Measurements from ENCODE around the gene GRIN3B. TPM values are rescaled to one million over a fixed set of nuclear protein-coding genes. Genes with fewer than 3 reads are reported as not detected.

GRIN3B gene
- total and polyA plus RNA-seq, 2 of the 8 experiments (the other 6 are each of a cell fraction or from before 2014, with no cell fraction given) = 0.45 to 1.0 TPM

DNA sequence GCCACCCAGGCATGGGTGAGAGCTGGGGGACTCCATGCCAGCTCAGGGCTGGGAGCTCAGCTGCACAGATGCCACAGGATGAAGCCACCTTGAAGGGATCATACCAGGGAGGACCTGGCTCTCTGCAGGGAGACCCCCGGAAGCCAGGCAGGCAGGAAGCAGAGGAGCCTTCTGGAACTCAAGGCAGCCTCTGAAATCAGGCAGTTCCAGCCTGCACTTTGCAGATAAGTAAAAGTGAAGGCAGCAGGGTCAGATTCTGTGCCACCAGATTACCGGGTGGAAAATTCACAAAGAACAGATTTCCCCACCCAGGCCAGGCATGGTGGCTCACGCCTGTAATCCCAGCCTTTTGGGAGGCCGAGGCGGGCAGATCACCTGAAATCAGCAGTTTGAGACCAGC lies 18.2 kb downstream of the GRIN3B start:
- Histone ChIP-seq H3K79me2 (ENCODE audit: control insufficient read depth in 1 of 2, insufficient read depth in 2 of 2, low read length in 2 of 2) (peaks cover 36 to 74% of the 10 kb centered on the region in 2 experiments), H2BK5ac (ENCODE audit: low read depth, low read length) (no peak overlapping the region), H3K27me3 (replicated peaks in 1 of 4; ENCODE audit: control insufficient read depth in 3 of 4, extremely low read depth in 1 of 4, insufficient read depth in 3 of 4, low read length in 3 of 4) (no peaks in the 10 kb centered on the region), H4K8ac (ENCODE audit: extremely low read depth, insufficient read depth, low read length) (no peak overlapping the region), H4K20me1 (replicated peaks in 1 of 2; ENCODE audit: control insufficient read depth in 1 of 2, insufficient read depth in 2 of 2, low read length in 2 of 2) (peaks cover 38 to 49% of the 10 kb centered on the region in 2 experiments), H2BK20ac (ENCODE audit: low read length) (no peak overlapping the region), H3K27ac (ENCODE audit: low read depth, low read length) (no peak overlapping the region), H4K5ac (ENCODE audit: insufficient read length, low read depth, low read length) (no peak overlapping the region), H3K4ac (replicated peaks; ENCODE audit: insufficient read length, low read depth, low read length) (no peak overlapping the region), H2AFZ (ENCODE audit: low read length) (no peak overlapping the region), H3K14ac (ENCODE audit: insufficient read length) (no peak overlapping the region), H3K9me3 (ENCODE audit: insufficient read depth in 2 of 2, low read depth in 1 of 2, low read length in 1 of 2) (no peaks in the 10 kb centered on the region), H3K36me3 (ENCODE audit: control insufficient read depth in 2 of 4, insufficient read depth in 4 of 4, low read length in 3 of 4) (peaks cover 0 to 10% (median under 1%) of the 10 kb centered on the region in 4 experiments; a peak in 1 of 8 replicates), H3K18ac (ENCODE audit: extremely low read depth, low read length) (no peak overlapping the region), H3K4me1 (replicated peaks in 1 of 4; ENCODE audit: control insufficient read depth in 3 of 4, insufficient read depth in 4 of 4, low read length in 3 of 4) (peaks cover 0 to 37% (median 25%) of the 10 kb centered on the region in 4 experiments; a peak in 5 of 7 replicates), H3K56ac (replicated peaks; ENCODE audit: insufficient read length, low read depth, low read length) (no peak overlapping the region), H2BK15ac (ENCODE audit: low read length) (no peak overlapping the region), H3K23me2 (ENCODE audit: low read depth, low read length) (peaks cover 9% of the 10 kb centered on the region), H2BK12ac (ENCODE audit: low read depth, low read length) (no peak overlapping the region), H3K9ac (replicated peaks in 1 of 4; ENCODE audit: extremely low read depth in 1 of 4, low read depth in 3 of 4, low read length in 3 of 4) (no peak overlapping the region), H3K23ac (ENCODE audit: insufficient read length) (no peak overlapping the region), H3K4me2 (ENCODE audit: insufficient read depth in 1 of 2, low read depth in 2 of 2, low read length in 2 of 2) (no peak overlapping the region), H2AK5ac (ENCODE audit: low read depth, low read length) (no peak overlapping the region), H2BK120ac (replicated peaks; ENCODE audit: low read depth, low read length) (no peak overlapping the region), H3K4me3 (ENCODE audit: extremely low read depth in 1 of 4, insufficient read depth in 2 of 4, low read depth in 3 of 4, low read length in 4 of 4) (no peak overlapping the region), H4K91ac (replicated peaks; ENCODE audit: insufficient read length, low read length) (no peak overlapping the region), H3K79me1 (ENCODE audit: low read depth, low read length) (peaks cover 24% of the 10 kb centered on the region)
- ChIA-PET POLR2A (ENCODE audit: partially characterized antibody) (interaction anchor here (0.6 to 6.4 kb wide), 5 partner anchors 11 to 203 kb away, joined by 3 to 125 read pairs (median 6); partner anchors contain the start of genes ABCA7 and CNN2), CTCF (ENCODE audit: partially characterized antibody) (interaction anchor here (0.5 to 1.9 kb wide), 3 partner anchors 11 to 946 kb away, joined by 3 to 8 read pairs (median 7); no protein-coding TSS in a partner anchor)
- FAIRE-seq = no peak
- no peak for DNase-seq (ENCODE audit: low read depth in 1 of 2, low spot score in 2 of 2)
- 95% methylated on average over 5 of the region's 5 CpGs; no CpG with 5 or more reads in 1 of the 2 experiments for WGBS, 2 experiments (ENCODE audit: extremely low coverage in 1 of 2, insufficient coverage in 1 of 2, insufficient read length in 1 of 2, insufficient replicate concordance in 2 of 2, low coverage in 1 of 2, low lambda C conversion rate in 2 of 2, missing lambda C conversion rate in 1 of 2)
- TF ChIP-seq TEAD4 (IDR thresholded peaks at IDR 0.05; ENCODE audit: low read depth, low read length) (no peak), SP2 (IDR thresholded peaks at IDR 0.05; ENCODE audit: low read length) (no peak), NRF1 (IDR thresholded peaks at IDR 0.05; ENCODE audit: low read depth, low read length) (no peak), CHD2 (IDR thresholded peaks at IDR 0.05; ENCODE audit: low read length) (no peak), TCF12 (IDR thresholded peaks at IDR 0.05; ENCODE audit: low read depth, low read length) (no peak), YY1 (IDR thresholded peaks at IDR 0.05; ENCODE audit: low read depth, low read length) (no peak), SAP30 (IDR thresholded peaks at IDR 0.05; ENCODE audit: insufficient read depth, insufficient replicate concordance, low read length) (no peak), ATF3 (IDR thresholded peaks at IDR 0.05; ENCODE audit: insufficient read depth, low read depth, low read length) (no peak), SUZ12 (IDR thresholded peaks at IDR 0.05; ENCODE audit: low read length) (no peak), GTF2F1 (IDR thresholded peaks at IDR 0.05; ENCODE audit: borderline replicate concordance, low read depth, low read length) (no peak)
- TF ChIP-seq, protein P1, sequence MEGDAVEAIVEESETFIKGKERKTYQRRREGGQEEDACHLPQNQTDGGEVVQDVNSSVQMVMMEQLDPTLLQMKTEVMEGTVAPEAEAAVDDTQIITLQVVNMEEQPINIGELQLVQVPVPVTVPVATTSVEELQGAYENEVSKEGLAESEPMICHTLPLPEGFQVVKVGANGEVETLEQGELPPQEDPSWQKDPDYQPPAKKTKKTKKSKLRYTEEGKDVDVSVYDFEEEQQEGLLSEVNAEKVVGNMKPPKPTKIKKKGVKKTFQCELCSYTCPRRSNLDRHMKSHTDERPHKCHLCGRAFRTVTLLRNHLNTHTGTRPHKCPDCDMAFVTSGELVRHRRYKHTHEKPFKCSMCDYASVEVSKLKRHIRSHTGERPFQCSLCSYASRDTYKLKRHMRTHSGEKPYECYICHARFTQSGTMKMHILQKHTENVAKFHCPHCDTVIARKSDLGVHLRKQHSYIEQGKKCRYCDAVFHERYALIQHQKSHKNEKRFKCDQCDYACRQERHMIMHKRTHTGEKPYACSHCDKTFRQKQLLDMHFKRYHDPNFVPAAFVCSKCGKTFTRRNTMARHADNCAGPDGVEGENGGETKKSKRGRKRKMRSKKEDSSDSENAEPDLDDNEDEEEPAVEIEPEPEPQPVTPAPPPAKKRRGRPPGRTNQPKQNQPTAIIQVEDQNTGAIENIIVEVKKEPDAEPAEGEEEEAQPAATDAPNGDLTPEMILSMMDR (IDR thresholded peaks at IDR 0.05; ENCODE audit: control extremely low read depth in 1 of 3, insufficient read depth in 1 of 3, low read depth in 1 of 3, low read length in 3 of 3) = no peak

Data from H1 (cell line).